ENCODE results near the gene SELENOP.

DNA sequence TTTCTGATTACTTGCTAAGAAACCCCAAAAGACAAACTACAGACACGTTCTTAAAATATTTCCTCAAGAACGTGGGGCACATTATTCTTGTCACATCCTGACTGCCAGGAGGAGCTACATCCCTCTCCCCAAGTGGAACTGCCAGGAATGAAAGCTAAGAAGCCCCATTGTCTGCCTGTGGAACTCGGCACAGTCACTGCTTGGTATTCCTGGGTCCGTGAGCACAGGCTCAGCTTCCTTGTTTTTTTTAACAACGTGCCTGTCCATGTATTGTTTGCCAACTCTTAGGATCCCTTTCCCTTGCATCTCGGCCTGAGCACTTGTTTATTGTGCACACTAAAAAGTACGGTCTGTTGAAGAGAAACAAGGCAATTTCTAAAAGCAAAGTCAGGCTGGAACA lies 47.0 kb upstream of the SELENOP start:
- TF ChIP-seq, protein P1, sequence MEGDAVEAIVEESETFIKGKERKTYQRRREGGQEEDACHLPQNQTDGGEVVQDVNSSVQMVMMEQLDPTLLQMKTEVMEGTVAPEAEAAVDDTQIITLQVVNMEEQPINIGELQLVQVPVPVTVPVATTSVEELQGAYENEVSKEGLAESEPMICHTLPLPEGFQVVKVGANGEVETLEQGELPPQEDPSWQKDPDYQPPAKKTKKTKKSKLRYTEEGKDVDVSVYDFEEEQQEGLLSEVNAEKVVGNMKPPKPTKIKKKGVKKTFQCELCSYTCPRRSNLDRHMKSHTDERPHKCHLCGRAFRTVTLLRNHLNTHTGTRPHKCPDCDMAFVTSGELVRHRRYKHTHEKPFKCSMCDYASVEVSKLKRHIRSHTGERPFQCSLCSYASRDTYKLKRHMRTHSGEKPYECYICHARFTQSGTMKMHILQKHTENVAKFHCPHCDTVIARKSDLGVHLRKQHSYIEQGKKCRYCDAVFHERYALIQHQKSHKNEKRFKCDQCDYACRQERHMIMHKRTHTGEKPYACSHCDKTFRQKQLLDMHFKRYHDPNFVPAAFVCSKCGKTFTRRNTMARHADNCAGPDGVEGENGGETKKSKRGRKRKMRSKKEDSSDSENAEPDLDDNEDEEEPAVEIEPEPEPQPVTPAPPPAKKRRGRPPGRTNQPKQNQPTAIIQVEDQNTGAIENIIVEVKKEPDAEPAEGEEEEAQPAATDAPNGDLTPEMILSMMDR (conservative IDR thresholded peaks at IDR 0.05; ENCODE audit: low read depth in 2 of 2), result no peak
- TF ChIP-seq CREB1 (CRISPR knock-in tag; IDR thresholded peaks at IDR 0.05; ENCODE audit: low read depth) (no peak), EZH2 (IDR thresholded peaks at IDR 0.05; ENCODE audit: low read depth, unreplicated experiment) (no peak), POLR2AphosphoS5 (IDR thresholded peaks at IDR 0.05; ENCODE audit: low read depth) (no peak), STAT1 (IDR thresholded peaks at IDR 0.05; ENCODE audit: unreplicated experiment) (no peak), EZH2phosphoT487 (IDR thresholded peaks at IDR 0.05; ENCODE audit: unreplicated experiment) (no peak), JUNB (IDR thresholded peaks at IDR 0.05; ENCODE audit: unreplicated experiment) (no peak), ZNF331 (CRISPR knock-in tag; IDR thresholded peaks at IDR 0.05; ENCODE audit: low read depth) (no peak), ZNF114 (CRISPR knock-in tag; IDR thresholded peaks at IDR 0.05) (no peak), NANOG (IDR thresholded peaks at IDR 0.05; ENCODE audit: borderline replicate concordance) (no peak)
- TF ChIP-seq, protein P2, sequence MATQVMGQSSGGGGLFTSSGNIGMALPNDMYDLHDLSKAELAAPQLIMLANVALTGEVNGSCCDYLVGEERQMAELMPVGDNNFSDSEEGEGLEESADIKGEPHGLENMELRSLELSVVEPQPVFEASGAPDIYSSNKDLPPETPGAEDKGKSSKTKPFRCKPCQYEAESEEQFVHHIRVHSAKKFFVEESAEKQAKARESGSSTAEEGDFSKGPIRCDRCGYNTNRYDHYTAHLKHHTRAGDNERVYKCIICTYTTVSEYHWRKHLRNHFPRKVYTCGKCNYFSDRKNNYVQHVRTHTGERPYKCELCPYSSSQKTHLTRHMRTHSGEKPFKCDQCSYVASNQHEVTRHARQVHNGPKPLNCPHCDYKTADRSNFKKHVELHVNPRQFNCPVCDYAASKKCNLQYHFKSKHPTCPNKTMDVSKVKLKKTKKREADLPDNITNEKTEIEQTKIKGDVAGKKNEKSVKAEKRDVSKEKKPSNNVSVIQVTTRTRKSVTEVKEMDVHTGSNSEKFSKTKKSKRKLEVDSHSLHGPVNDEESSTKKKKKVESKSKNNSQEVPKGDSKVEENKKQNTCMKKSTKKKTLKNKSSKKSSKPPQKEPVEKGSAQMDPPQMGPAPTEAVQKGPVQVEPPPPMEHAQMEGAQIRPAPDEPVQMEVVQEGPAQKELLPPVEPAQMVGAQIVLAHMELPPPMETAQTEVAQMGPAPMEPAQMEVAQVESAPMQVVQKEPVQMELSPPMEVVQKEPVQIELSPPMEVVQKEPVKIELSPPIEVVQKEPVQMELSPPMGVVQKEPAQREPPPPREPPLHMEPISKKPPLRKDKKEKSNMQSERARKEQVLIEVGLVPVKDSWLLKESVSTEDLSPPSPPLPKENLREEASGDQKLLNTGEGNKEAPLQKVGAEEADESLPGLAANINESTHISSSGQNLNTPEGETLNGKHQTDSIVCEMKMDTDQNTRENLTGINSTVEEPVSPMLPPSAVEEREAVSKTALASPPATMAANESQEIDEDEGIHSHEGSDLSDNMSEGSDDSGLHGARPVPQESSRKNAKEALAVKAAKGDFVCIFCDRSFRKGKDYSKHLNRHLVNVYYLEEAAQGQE (IDR thresholded peaks at IDR 0.05; ENCODE audit: unreplicated experiment), result no peak
- TF ChIP-seq, protein P3, sequence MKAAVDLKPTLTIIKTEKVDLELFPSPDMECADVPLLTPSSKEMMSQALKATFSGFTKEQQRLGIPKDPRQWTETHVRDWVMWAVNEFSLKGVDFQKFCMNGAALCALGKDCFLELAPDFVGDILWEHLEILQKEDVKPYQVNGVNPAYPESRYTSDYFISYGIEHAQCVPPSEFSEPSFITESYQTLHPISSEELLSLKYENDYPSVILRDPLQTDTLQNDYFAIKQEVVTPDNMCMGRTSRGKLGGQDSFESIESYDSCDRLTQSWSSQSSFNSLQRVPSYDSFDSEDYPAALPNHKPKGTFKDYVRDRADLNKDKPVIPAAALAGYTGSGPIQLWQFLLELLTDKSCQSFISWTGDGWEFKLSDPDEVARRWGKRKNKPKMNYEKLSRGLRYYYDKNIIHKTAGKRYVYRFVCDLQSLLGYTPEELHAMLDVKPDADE (IDR thresholded peaks at IDR 0.05), result no peak
- TF ChIP-seq, protein P4, sequence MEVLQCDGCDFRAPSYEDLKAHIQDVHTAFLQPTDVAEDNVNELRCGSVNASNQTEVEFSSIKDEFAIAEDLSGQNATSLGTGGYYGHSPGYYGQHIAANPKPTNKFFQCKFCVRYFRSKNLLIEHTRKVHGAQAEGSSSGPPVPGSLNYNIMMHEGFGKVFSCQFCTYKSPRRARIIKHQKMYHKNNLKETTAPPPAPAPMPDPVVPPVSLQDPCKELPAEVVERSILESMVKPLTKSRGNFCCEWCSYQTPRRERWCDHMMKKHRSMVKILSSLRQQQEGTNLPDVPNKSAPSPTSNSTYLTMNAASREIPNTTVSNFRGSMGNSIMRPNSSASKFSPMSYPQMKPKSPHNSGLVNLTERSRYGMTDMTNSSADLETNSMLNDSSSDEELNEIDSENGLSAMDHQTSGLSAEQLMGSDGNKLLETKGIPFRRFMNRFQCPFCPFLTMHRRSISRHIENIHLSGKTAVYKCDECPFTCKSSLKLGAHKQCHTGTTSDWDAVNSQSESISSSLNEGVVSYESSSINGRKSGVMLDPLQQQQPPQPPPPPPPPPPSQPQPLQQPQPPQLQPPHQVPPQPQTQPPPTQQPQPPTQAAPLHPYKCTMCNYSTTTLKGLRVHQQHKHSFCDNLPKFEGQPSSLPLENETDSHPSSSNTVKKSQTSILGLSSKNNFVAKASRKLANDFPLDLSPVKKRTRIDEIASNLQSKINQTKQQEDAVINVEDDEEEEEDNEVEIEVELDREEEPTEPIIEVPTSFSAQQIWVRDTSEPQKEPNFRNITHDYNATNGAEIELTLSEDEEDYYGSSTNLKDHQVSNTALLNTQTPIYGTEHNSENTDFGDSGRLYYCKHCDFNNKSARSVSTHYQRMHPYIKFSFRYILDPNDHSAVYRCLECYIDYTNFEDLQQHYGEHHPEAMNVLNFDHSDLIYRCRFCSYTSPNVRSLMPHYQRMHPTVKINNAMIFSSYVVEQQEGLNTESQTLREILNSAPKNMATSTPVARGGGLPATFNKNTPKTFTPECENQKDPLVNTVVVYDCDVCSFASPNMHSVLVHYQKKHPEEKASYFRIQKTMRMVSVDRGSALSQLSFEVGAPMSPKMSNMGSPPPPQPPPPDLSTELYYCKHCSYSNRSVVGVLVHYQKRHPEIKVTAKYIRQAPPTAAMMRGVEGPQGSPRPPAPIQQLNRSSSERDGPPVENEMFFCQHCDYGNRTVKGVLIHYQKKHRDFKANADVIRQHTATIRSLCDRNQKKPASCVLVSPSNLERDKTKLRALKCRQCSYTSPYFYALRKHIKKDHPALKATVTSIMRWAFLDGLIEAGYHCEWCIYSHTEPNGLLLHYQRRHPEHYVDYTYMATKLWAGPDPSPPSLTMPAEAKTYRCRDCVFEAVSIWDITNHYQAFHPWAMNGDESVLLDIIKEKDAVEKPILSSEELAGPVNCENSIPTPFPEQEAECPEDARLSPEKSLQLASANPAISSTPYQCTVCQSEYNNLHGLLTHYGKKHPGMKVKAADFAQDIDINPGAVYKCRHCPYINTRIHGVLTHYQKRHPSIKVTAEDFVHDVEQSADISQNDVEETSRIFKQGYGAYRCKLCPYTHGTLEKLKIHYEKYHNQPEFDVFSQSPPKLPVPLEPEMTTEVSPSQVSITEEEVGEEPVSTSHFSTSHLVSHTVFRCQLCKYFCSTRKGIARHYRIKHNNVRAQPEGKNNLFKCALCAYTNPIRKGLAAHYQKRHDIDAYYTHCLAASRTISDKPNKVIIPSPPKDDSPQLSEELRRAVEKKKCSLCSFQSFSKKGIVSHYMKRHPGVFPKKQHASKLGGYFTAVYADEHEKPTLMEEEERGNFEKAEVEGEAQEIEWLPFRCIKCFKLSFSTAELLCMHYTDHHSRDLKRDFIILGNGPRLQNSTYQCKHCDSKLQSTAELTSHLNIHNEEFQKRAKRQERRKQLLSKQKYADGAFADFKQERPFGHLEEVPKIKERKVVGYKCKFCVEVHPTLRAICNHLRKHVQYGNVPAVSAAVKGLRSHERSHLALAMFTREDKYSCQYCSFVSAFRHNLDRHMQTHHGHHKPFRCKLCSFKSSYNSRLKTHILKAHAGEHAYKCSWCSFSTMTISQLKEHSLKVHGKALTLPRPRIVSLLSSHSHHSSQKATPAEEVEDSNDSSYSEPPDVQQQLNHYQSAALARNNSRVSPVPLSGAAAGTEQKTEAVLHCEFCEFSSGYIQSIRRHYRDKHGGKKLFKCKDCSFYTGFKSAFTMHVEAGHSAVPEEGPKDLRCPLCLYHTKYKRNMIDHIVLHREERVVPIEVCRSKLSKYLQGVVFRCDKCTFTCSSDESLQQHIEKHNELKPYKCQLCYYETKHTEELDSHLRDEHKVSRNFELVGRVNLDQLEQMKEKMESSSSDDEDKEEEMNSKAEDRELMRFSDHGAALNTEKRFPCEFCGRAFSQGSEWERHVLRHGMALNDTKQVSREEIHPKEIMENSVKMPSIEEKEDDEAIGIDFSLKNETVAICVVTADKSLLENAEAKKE (CRISPR knock-in tag; IDR thresholded peaks at IDR 0.05), result no peak
